NCI-H1436 (cell line): Measurements from ENCODE around the gene ZNF888.
"Not testable (repeated sequence)": the region's sequence is repeated elsewhere in the genome, so short reads cannot be mapped to it uniquely, and the experiment has no call there.

Source experiments
- DNase-seq: peaks from one replicate; lab custom pipeline; 2025; lab: John Stamatoyannopoulos, UW

ZNF888 gene

DNA sequence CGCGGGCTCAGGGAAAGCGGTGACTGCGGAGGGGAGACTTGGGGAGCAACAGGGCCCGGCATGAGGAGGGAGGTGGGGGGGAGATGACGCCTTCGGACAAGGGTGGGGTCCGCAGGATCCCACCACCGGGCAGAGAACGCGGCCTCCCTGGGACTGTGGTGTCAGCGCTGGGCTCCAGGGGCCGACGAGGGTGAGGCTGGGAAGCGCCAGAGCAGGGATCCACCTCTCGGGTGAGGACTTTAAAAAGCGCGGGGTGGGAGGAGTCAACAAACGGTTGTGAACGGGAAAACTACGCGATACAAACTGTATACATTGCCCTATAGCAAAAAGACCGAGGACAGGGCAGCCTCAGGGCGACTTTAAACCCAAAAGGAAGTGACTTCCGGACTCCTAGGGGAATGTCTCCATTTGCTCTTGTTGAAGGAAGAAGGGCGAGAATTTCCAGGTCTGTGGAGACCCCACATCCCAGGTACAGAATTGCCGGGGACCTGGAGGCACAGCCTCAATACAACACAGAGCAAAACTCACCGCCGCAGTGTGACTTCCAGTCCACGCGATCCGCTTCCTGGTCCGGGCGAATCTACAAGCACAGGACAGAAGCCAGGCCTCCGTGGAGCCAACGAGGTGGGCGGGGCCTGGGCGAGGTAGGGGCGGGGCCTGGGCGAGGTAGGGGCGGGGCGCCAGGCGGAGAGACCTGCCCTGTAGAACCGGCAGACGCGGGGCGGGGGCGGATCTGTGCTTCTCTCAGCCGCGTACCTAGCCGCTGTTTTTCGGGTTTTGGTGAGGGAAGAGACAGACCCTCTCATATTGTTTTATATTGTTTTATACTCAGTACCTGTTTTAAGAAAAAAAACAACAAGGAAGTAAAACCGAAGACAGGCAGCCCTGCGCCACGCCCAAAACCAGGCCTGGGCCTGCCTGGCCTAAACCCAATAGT, at the start of gene ZNF888:
ZNF888 (minus strand) TSS at position 588 of the 937 bp plus-strand sequence. CDS start 5,555 bp downstream, outside the sequence.
- DNase-seq, result peak; percentile 82

DNA sequence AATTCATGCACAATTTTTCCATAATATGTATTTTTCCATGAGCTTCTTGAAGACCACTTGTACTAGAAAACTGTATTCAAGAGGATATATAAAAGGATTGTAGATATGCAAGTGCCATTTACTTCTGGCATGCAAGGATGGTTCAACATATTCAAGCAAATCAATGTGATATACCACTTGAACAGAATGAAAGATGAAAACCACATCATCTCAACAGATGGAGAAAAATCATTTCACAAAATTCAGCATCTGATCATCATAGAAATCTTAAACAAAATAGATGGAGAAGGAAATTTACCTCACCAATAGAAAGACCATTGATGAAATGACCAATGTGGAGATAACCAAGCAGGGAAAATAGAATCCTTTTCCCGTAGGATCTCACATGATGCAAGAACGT, 44.5 kb upstream of the ZNF888 start:
- no peak for DNase-seq

DNA sequence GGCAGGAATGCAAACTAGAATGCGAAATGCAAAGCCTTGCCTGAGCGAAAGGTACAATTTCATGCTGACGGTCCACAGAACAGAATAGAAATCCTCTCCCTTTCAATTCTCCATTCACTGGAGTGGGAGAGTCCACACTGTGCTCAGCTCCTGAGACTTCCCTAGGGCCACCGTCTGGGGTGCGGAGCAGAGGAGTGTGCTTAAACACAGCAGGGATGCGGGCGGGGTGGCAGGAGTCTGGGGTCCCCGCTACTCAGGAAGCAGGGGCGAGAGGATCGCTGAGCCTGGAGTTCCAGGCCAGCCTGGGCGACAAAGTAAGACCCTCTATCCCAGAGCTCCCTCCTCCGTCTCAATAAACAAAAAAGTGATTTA, 40.0 kb upstream of the ZNF888 start:
- DNase-seq, result no peak

DNA sequence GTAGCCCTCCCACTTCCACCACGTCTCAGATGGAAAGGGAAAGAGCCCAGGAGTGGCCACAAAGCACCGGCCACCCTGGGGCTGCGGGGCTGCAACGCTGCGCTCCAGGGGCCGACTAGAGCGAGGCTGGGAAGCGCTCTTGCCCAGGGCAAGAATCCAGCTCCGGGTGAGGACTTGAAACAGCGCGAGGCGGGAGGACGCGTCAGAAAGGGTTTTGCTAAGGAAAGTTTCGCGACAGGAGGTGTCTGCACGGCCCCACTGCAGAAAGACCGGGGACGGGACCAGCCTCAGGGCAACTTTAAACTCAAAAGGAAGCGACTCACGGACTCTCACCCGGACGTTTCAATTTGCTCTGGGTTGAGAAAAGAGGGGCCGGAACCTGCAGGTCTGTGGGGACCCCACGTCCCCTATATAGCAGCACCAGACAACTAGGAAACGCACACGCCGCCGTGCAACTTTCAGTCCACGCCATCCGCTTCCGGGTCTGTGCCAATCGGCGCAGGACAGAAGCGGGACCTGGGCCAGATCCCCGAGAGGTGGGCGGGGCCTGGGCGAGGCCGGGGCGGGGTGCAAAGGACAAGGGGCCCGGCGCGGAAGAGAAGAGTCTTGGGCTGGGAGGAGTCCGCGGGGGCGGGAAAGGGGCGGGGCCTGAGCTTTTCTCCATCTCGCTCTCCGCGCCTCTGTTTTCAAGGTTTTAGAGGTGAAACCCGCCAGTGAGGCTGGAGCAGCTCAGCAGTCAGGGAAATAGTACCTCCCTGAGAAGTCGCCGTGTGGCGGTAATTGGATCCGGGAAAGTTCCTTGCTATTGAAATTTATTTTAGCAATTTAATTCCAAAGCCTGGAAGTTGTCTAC, 39.4 kb upstream of the ZNF888 start, which contains the start of gene ZNF816:
ZNF816 (minus strand) TSS at position 488 of the 853 bp plus-strand sequence. CDS start 6,792 bp downstream, outside the sequence.
- DNase-seq, result peak; percentile 98

GRCh38 chr19:52961981-52962380, 38.8 kb upstream of the ZNF888 start:
- no peak for DNase-seq

GRCh38 chr19:52959613-52960295, 36.5 kb upstream of the ZNF888 start:
- no peak for DNase-seq

GRCh38 chr19:52957591-52957990, 34.4 kb upstream of the ZNF888 start:
- DNase-seq, result no peak

DNA sequence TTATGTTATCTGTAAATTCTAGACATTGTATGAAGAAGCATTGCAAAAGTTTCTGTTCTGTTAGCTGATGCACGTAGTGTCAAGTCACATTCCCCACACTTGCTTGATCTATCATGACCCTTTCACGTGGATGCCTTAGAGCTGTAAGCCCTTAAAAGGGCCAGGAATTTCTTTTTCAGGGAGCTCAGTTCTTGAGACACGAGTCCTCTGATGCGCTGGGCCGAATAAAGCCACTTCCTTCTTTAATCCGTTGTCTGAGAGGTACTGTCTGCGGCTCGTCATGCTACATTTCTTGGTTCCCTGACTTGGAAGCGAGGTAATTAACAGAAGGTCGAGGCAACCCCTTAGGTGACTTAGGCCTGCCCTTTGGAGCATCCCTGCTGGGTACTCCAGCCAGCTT, 33.7 kb upstream of the ZNF888 start:
- DNase-seq, result no peak

GRCh38 chr19:52949422-52949821, 26.2 kb upstream of the ZNF888 start:
- no peak for DNase-seq

DNA sequence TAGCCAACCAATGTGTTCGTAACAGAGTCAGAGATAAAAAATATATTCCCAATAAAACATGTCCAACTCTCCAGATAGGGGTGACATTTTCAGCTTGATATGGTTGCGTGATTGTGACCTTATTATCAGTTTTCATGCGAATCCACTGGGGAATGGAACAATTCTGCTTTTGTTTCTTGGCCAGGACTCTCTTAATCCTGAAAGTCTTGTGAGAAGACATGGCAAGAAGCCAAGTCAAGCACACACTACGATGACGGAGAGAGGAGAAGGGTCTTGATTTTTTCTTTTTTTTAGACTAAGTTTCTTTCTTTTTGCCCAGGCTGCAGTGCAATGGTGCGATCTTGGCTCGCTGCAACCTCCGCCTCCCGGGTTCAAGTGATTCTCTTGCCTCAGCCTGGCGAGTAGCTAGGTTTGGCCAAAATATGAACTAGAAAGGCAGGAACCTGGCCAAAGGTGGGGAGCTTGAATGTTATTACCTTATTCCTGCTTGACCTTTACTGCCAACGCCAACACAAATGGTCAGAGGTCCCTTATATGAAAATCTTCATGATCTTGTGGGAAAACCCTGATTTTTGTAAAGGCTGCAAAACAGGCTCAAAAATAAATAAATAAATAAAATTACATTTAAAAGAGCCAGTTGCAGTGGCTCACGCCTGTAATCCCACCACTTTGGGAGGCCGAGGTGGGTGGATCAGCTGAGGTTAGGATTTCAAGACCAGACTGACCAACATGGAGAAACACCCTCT, 25.0 kb upstream of the ZNF888 start:
- no peak for DNase-seq

- no peak for DNase-seq
Observed at GRCh38 chr19:52946322-52947310, 23.4 kb upstream of the ZNF888 start.

GRCh38 chr19:52945652-52946321, 22.6 kb upstream of the ZNF888 start:
- DNase-seq, result no peak

DNA sequence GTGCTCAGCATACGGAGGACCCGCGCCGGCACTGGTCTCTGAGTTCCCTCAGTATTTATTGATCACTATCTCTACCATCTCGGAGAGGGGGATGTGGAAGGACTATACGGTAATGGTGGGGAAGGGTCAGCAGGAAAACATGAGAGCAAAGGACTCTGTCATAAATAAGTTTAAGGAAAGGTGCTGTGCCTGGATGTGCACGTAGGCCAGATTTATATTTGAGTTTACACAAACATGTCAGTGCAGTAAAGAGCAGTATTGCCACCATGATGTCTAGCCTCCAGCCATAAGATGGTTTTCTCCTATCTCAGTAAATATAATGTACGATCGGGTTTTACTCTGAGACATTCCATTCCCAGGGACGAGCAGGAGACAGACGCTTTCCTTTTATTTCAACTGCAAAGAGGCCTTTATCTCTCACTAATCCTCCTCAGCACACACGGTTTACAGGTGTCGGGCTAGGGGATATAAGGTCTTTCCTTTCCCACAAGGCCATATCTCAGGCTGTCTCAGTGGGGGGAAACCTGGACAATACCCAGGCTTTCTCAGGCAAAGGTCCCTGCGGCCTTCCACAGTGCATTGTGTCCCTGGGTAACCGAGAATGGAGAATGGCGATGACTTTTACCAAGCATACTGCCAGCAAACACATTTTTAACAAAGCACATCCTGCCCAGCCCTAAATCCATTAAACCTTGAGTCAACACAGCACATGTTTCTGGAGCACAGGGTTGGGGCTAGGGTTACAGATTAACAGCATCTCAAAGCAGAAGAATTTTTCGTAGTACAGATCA, 21.7 kb upstream of the ZNF888 start:
- not testable (repeated sequence) for DNase-seq

- no peak for DNase-seq
Observed at GRCh38 chr19:52943884-52944643, 20.8 kb upstream of the ZNF888 start.

DNA sequence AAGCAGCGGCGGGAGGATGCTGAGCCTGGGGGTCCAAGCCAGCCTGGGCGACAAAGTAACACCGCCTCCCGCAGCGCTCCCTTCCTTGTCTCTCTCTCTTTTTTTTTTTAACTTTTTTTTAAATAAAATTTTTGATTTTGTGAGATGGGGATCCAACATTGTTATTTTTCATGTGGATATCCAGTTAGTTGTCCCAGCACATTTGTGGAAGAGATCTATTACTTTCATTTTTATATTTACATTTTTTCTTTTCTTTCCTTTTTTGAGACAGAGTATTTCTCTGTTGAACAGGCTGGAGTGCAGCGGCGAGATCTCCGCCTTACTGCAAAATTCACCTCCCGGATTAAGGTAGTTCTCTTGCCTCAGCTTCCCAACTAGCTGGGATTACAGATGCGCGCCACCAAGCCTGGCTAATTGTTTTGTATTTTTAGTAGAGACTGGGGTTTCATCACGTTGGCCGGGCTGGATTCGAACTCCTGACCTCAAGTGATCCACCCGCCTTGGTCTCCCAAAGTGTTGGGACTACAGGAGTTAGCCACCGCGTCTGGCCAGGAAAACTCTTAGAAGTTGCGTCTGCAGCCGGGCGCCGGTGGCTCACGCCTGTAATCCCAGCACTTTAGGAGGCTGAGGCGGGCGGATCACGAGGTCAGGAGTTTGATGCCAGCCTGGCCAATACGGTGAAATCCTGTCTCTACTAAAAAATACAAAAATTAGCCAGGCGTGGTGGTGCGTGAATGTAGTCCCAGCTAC, 20.1 kb upstream of the ZNF888 start:
- no peak for DNase-seq

DNA sequence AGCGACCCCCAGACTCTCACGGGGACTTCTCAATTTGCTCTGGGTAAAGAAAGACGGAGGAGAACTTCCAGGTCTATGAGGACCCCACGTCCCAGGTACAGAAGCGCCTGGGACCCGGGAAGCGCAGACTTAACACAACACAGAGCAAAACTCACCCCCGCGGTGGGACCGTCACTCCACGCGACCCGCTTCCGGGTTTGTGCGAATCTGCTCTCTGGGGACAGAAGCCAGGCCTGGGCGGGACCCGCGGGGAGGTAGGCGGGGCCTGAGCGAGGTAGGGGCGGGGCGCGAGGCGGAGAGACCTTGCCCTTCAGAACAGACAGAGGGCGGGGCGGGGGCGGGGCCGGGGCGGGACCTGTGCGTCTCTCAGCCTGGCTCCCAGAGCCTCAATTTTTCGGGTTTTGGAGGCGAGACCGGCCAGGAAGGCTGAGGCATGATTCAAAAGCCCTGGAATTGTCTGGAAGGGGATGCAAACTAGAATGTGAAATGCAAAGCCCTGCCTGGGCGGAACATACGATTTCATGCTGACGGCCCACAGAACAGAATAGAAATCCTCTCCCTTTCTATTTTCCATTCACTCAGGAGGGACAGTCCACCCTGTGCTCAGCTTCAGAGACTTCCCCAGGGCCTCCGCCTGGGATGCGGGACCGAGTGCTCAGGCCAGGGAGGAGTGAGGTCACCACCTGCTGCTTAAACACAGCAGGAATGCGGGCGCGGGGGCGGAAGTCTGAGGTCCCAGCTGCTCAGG, 19.3 kb upstream of the ZNF888 start:
- peak; percentile 90 for DNase-seq
